NB4 (cell line): ENCODE data around the gene CLSTN2.

Experiments used
- MYC ChIP-seq: IDR thresholded peaks from 2 replicates; pipeline ENCODE4 v1.6.1; 2011; ENCODE audit warnings: low read depth, low read length
- POLR2A ChIP-seq: IDR thresholded peaks from 2 replicates; pipeline ENCODE4 v1.6.1; 2011; ENCODE audit warnings: mild to moderate bottlenecking; ENCODE audit not compliant: insufficient read length; ENCODE audit errors: extremely low read depth
- TF ChIP-seq, protein P1 (sequence below): IDR thresholded peaks from one replicate; pipeline ENCODE4 v1.5.1; 2012; ENCODE audit warnings: low read depth, low read length
- TF ChIP-seq, protein P2 (sequence below): IDR thresholded peaks from 2 replicates; pipeline ENCODE4 v1.6.1; 2011; ENCODE audit warnings: low read depth, low read length

- TF ChIP-seq, protein P1, sequence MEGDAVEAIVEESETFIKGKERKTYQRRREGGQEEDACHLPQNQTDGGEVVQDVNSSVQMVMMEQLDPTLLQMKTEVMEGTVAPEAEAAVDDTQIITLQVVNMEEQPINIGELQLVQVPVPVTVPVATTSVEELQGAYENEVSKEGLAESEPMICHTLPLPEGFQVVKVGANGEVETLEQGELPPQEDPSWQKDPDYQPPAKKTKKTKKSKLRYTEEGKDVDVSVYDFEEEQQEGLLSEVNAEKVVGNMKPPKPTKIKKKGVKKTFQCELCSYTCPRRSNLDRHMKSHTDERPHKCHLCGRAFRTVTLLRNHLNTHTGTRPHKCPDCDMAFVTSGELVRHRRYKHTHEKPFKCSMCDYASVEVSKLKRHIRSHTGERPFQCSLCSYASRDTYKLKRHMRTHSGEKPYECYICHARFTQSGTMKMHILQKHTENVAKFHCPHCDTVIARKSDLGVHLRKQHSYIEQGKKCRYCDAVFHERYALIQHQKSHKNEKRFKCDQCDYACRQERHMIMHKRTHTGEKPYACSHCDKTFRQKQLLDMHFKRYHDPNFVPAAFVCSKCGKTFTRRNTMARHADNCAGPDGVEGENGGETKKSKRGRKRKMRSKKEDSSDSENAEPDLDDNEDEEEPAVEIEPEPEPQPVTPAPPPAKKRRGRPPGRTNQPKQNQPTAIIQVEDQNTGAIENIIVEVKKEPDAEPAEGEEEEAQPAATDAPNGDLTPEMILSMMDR = no peak
- TF ChIP-seq POLR2A (no peak), MYC (no peak)
- TF ChIP-seq, protein P2, sequence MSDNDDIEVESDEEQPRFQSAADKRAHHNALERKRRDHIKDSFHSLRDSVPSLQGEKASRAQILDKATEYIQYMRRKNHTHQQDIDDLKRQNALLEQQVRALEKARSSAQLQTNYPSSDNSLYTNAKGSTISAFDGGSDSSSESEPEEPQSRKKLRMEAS = no peak
Observed at GRCh38 chr3:139935866-139936817, 1.2 kb downstream of the CLSTN2 start.
